ENCODE data around the gene CD8B2.
"Not testable (repeated sequence)": the region's sequence is repeated elsewhere in the genome, so short reads cannot be mapped to it uniquely, and the experiment has no call there.

Gene CD8B2

DNA sequence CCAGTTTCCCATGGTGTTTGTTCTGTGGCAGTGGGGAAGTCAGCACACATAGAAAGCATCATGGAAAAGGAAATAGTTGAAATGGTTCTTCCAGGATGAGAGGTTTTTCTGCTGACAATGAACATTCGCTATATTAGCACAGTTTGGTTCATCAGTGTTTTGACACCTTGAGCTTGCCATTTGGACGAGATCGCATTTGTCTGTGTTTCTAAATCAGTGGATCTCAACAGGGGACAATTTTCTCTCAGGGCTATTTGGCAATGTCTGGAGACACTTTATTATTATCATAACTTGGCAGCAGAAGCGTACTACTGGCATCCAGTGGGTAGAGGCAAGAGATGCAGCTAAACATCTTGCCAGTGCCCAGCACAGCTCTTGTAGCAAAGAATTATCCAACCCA, 74.6 kb downstream of the CD8B2 start:
- Histone ChIP-seq H3K4me1 (ENCODE audit: control insufficient read depth in 5 of 5, insufficient read depth in 5 of 5, low read length in 5 of 5) (peaks cover 0 to 15% (median 0%) of the 10 kb centered on the region in 5 donors), H3K27ac (ENCODE audit: low read depth, low read length) (no peak overlapping the region)

DNA sequence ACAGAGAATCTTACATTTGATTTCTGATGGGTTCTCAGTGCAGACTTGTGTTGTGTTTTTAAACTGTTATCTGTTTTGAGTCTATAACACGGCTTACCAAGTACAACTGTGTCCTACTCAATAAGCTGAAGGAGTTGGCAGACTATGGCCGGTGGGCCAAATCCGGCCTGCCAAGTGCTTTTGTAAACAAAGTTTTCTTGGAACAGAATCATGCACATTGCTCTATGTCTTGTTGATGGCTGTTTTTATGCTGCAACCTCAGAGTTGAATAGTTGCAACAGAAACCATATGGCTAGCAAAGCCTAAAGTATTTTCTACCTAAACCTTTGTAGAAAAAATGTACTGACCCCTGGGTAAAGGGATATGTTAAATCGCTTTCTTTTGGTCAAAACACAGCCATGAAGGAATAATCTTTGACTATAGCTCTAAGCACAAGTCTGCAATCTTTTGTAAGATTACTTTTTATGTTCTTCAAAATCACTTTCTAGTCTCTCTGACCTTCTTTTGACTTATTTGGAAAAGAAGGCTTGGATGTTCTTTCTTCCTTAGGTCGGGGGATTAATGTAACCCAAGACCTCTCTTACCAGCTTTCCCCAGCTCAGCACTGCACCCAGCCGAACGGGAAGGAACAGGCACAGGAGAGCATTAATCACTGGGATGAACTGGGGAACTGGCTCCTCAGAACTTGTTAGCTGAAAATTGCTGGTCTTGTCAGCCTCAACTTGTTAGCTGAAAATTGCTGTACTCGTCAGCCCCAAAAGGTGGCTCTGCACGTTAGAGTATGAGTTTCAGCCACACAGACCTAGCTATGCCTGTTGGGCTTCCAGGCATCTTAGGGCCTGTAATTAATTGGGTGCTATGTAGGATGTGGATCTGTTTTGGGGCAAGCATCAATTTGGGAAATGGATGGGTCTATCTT, 75.4 kb downstream of the CD8B2 start:
- Histone ChIP-seq H3K4me3 (ENCODE audit: low read depth in 1 of 5, low read length in 5 of 5) (no peak overlapping the region), H3K9me3 (ENCODE audit: control insufficient read depth in 5 of 5, low read length in 5 of 5) (no peaks in the 10 kb centered on the region), H3K9ac (ENCODE audit: low read length in 5 of 5) (no peak overlapping the region), H3K36me3 (ENCODE audit: control insufficient read depth in 5 of 5, insufficient read depth in 5 of 5, low read length in 5 of 5) (no peaks in the 10 kb centered on the region), H3K4me1 (ENCODE audit: control insufficient read depth in 5 of 5, insufficient read depth in 5 of 5, low read length in 5 of 5) (peaks cover 0 to 15% (median 0%) of the 10 kb centered on the region in 5 donors), H3K27me3 (ENCODE audit: control insufficient read depth in 5 of 5, insufficient read depth in 4 of 5, low read length in 5 of 5) (no peaks in the 10 kb centered on the region), H3K27ac (ENCODE audit: low read depth, low read length) (no peak overlapping the region)

More for the DNA sequence above, 74.6 kb downstream of the CD8B2 start:
- H3K9ac ChIP-seq (ENCODE audit: low read length in 5 of 5), result no peak overlapping the region
- no peaks in the 10 kb centered on the region for H3K36me3 ChIP-seq (ENCODE audit: control insufficient read depth in 5 of 5, insufficient read depth in 5 of 5, low read length in 5 of 5)
- no peak overlapping the region for H3K4me3 ChIP-seq (ENCODE audit: low read depth in 1 of 5, low read length in 5 of 5)
- H3K27me3 ChIP-seq (ENCODE audit: control insufficient read depth in 5 of 5, insufficient read depth in 4 of 5, low read length in 5 of 5), result no peaks in the 10 kb centered on the region
- no peaks in the 10 kb centered on the region for H3K9me3 ChIP-seq (ENCODE audit: control insufficient read depth in 5 of 5, low read length in 5 of 5)

DNA sequence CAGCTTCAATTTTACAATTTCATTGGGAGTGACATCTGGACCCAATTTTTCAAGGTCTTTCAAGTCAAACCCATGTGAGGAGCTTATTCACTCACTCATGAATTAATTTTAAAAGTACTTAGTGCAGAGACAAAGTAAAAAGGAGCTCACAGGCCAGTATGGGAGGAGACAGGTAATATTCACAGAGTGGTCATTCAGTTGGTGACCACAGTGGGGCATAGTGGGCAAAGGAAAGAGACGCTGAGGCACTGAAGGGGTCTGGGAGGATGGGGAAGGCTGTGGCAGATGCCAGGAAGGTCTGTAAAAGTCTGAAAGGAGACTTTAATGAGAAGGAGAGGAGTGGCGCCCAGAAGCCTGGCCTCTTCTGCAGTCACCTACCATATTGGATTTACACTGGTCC, 76.0 kb downstream of the CD8B2 start:
- H3K9ac ChIP-seq (ENCODE audit: low read length in 5 of 5), result no peak overlapping the region
- no peaks in the 10 kb centered on the region for H3K27me3 ChIP-seq (ENCODE audit: control insufficient read depth in 5 of 5, insufficient read depth in 4 of 5, low read length in 5 of 5)
- H3K4me1 ChIP-seq (ENCODE audit: control insufficient read depth in 5 of 5, insufficient read depth in 5 of 5, low read length in 5 of 5), result peaks cover 0 to 15% (median 0%) of the 10 kb centered on the region in 5 donors
- H3K9me3 ChIP-seq (ENCODE audit: control insufficient read depth in 5 of 5, low read length in 5 of 5), result no peaks in the 10 kb centered on the region
- H3K27ac ChIP-seq (ENCODE audit: low read depth, low read length), result no peak overlapping the region
- no peaks in the 10 kb centered on the region for H3K36me3 ChIP-seq (ENCODE audit: control insufficient read depth in 5 of 5, insufficient read depth in 5 of 5, low read length in 5 of 5)
- H3K4me3 ChIP-seq (ENCODE audit: low read depth in 1 of 5, low read length in 5 of 5), result no peak overlapping the region

- no peaks in the 10 kb centered on the region for H3K36me3 ChIP-seq (ENCODE audit: control insufficient read depth in 5 of 5, insufficient read depth in 5 of 5, low read length in 5 of 5)
- H3K9ac ChIP-seq (ENCODE audit: low read length in 5 of 5), result no peak overlapping the region
Observed at GRCh38 chr2:106565599-106565998, 78.4 kb downstream of the CD8B2 start.

DNA sequence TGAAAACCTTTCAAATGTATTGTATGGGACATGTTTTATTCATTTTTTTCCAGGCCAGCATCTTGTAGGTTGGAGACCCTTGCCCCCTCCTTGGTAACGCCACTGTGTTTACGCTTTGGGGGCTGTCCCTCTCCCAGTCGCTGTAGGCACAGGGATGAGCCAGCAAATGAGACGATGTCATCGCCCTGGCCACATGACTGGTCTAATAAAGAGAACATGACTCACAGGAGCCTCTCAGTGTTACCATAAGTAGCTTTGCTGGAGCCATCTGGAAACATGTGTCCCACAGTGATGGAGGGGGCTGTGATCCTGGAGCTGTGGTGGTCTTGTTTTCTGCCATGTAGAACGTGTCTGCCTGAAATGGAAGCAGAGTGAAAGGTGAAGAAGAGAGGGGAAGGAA, 78.9 kb downstream of the CD8B2 start:
- Histone ChIP-seq H3K9ac (ENCODE audit: low read length in 5 of 5) (no peak overlapping the region), H3K4me3 (ENCODE audit: low read depth in 1 of 5, low read length in 5 of 5) (no peak overlapping the region), H3K27me3 (ENCODE audit: control insufficient read depth in 5 of 5, insufficient read depth in 4 of 5, low read length in 5 of 5) (peaks cover 0 to 5% (median 0%) of the 10 kb centered on the region in 5 donors), H3K36me3 (ENCODE audit: control insufficient read depth in 5 of 5, insufficient read depth in 5 of 5, low read length in 5 of 5) (no peaks in the 10 kb centered on the region), H3K4me1 (ENCODE audit: control insufficient read depth in 5 of 5, insufficient read depth in 5 of 5, low read length in 5 of 5) (peaks cover 0 to 15% (median 0%) of the 10 kb centered on the region in 5 donors), H3K9me3 (ENCODE audit: control insufficient read depth in 5 of 5, low read length in 5 of 5) (no peaks in the 10 kb centered on the region), H3K27ac (ENCODE audit: low read depth, low read length) (no peak overlapping the region)

More at GRCh38 chr2:106565599-106565998, 78.4 kb downstream of the CD8B2 start:
- Histone ChIP-seq H3K4me1 (ENCODE audit: control insufficient read depth in 5 of 5, insufficient read depth in 5 of 5, low read length in 5 of 5) (peaks cover 0 to 15% (median 0%) of the 10 kb centered on the region in 5 donors), H3K27ac (ENCODE audit: low read depth, low read length) (no peak overlapping the region), H3K27me3 (ENCODE audit: control insufficient read depth in 5 of 5, insufficient read depth in 4 of 5, low read length in 5 of 5) (peaks cover 0 to 5% (median 0%) of the 10 kb centered on the region in 5 donors), H3K9me3 (ENCODE audit: control insufficient read depth in 5 of 5, low read length in 5 of 5) (no peaks in the 10 kb centered on the region), H3K4me3 (ENCODE audit: low read depth in 1 of 5, low read length in 5 of 5) (no peak overlapping the region)

GRCh38 chr2:106566484-106566883, 79.3 kb downstream of the CD8B2 start:
- not testable (repeated sequence) for H3K9ac ChIP-seq (ENCODE audit: low read length in 5 of 5); H3K27me3 ChIP-seq (ENCODE audit: control insufficient read depth in 5 of 5, insufficient read depth in 4 of 5, low read length in 5 of 5); H3K36me3 ChIP-seq (ENCODE audit: control insufficient read depth in 5 of 5, insufficient read depth in 5 of 5, low read length in 5 of 5); H3K4me3 ChIP-seq (ENCODE audit: low read depth in 1 of 5, low read length in 5 of 5); H3K9me3 ChIP-seq (ENCODE audit: control insufficient read depth in 5 of 5, low read length in 5 of 5); H3K27ac ChIP-seq (ENCODE audit: low read depth, low read length)
- peaks cover 0 to 14% (median 0%) of the 10 kb centered on the region in 5 donors for H3K4me1 ChIP-seq (ENCODE audit: control insufficient read depth in 5 of 5, insufficient read depth in 5 of 5, low read length in 5 of 5)

DNA sequence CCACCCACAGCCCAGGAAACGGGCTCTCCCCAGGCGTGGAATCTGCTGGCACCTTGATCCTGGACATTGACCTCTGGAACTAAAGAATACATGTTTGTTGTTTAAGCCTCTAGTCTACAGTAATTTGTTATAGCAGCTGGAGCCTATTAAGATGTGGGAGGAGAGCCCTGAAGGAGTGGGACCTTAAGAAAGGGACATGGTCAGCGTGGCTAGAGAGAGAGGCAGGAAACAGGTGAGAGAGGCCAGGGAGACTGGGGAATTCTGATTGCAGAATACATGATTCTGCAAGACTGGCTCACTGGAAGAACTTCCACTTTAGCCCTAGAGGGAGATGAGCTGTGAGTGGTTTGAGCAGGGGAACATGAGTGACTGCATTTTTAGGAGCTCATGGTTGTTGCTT, 83.2 kb downstream of the CD8B2 start:
- H3K9me3 ChIP-seq (ENCODE audit: control insufficient read depth in 5 of 5, low read length in 5 of 5), result no peaks in the 10 kb centered on the region
- peaks cover 0 to 5% (median 0%) of the 10 kb centered on the region in 5 donors for H3K27me3 ChIP-seq (ENCODE audit: control insufficient read depth in 5 of 5, insufficient read depth in 4 of 5, low read length in 5 of 5)
- H3K9ac ChIP-seq (ENCODE audit: low read length in 5 of 5), result no peak overlapping the region
- H3K36me3 ChIP-seq (ENCODE audit: control insufficient read depth in 5 of 5, insufficient read depth in 5 of 5, low read length in 5 of 5), result no peaks in the 10 kb centered on the region
- H3K4me3 ChIP-seq (ENCODE audit: low read depth in 1 of 5, low read length in 5 of 5), result no peak overlapping the region
- H3K27ac ChIP-seq (ENCODE audit: low read depth, low read length), result no peak overlapping the region
- no peaks in the 10 kb centered on the region for H3K4me1 ChIP-seq (ENCODE audit: control insufficient read depth in 5 of 5, insufficient read depth in 5 of 5, low read length in 5 of 5)

Measured in subcutaneous abdominal adipose tissue (tissue), 5 donors.